Activated T-cell treated with anti-CD3 and anti-CD28 coated beads, Interleukin-2, amount 50 U/mL, for 48 hours (primary cell): Measurements from ENCODE around the gene RNF41.
A peak's percentile ranks its signal among the peaks of the same experiment; 100 is the strongest.

Source experiments
- DNase-seq, 2 experiments: peaks; one replicate each; pipeline ENCODE4 v3.0.0-alpha.2; 2020

Gene RNF41

DNA sequence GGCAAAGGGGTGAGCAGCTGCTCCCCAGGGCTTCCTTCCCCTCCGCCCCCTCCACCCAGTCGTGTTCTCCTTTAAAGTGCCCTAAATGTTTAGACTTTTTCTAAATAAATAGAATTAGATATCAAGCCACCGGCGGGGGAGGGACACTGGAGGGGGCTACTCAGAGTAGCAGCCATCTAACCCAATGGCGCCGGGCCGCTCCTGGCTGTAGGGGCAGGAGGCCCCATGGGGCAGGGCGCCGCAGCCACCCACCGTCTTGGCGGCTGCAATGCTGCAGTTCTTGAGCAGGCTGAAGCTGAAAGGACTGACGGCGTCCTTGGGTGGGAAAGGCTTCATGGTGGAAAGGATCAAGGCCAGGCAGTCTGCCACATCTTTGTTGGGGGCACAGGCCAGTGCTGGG, 21.3 kb upstream of the RNF41 start:
- no peak for DNase-seq

- DNase-seq: no peak
Measured at GRCh38 chr12:56241424-56242303, 19.9 kb upstream of the RNF41 start.

GRCh38 chr12:56237552-56237951, 15.8 kb upstream of the RNF41 start:
- no peak for DNase-seq

- no peak for DNase-seq
Measured at GRCh38 chr12:56236985-56237384, 15.3 kb upstream of the RNF41 start.

DNA sequence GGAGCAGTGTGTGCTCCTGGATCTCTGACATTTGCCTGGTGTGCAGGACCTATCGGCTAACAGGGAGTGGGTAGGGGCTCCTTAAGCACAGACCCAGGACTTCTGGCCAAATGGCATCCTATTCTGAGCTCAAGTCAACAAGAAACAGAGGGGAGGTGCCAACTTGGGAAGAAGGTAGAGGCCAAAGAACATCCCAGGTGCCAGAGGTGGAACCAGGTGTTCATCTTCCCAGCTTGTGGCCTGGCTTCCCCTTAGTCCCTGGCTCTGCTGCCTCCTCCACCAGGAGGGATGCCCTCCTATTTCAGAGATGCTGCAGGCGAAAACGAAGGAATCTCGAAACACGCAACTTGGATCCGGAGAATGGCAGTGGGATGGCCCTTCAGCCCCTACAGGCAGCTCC, 14.4 kb upstream of the RNF41 start:
- no peak for DNase-seq

DNA sequence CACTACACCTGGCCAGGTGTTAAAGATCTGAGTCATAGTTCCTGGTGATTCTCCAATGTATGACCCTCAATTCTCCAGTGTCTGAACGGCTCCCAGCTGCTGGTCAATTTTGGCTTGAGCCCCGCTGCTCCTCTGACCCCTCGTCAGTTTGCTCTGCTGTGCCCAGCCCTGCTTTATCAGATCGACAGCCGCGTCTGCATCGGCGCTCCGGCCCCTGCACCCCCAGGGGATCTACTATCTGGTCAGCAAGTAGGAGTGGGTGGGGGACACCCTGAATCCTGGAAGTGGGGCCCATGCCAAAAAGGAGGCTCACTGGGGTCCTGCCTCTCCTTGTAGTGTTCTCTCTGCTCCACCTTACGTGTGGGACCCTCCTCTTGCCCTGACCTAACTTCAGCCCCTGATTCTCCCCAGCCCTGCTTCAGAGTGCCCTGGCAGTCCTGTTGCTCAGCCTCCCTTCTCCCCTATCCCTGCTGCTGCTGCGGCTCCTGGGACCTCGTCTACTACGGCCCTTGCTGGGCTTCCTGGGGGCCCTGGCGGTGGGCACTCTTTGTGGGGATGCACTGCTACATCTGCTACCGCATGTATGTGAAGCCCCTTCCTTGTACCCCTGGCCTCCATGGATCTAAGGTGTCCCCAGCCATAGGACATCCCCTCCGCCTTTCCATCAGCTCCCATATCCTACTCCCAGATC, 13.2 kb upstream of the RNF41 start:
- no peak for DNase-seq

DNA sequence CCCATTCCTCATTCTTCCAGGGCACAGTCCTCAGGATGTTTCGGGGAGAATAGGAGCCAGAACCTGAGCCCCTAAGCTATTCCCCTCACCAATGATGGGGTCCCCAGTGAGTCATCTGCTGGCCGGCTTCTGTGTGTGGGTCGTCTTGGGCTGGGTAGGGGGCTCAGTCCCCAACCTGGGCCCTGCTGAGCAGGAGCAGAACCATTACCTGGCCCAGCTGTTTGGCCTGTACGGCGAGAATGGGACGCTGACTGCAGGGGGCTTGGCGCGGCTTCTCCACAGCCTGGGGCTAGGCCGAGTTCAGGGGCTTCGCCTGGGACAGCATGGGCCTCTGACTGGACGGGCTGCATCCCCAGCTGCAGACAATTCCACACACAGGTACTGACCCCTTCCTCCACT, 9.5 kb upstream of the RNF41 start:
- DNase-seq: no peak

DNA sequence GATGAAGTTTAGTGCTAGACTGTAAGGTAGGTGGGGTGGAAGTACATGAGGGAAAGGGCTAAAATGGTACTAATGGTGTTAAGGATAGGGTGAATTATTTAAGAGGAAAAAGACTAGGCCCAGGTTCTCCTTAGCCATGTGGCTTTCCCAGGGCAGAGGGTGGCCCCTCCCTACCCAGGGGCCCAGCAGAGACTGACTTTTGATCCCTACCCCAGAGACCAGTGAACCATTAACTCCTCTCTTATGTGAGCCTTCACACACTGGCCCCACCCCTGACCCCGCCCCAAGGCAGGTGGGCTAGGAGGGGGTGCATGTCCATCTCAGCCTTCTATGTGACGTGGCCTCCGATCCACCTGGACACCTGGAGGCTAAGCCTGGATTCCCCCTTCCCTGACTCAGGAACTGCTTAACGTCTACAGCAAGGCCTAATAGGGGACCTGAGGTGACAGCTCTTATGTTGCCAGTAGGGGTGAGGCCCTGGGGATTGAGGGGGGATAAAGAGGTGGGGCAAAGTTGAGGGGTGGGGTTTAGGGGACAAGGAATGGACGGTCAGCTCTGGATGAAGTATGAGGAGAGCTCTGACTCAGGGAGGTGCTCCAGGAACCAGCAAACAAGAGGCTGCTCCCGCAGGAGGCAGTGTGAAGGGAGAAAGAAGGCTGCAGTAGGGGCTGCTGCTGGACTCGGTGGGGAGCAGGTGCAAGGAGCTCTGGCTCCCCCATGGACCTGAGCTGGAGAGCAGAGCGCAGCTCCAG, 8.9 kb upstream of the RNF41 start:
- no peak for DNase-seq

DNA sequence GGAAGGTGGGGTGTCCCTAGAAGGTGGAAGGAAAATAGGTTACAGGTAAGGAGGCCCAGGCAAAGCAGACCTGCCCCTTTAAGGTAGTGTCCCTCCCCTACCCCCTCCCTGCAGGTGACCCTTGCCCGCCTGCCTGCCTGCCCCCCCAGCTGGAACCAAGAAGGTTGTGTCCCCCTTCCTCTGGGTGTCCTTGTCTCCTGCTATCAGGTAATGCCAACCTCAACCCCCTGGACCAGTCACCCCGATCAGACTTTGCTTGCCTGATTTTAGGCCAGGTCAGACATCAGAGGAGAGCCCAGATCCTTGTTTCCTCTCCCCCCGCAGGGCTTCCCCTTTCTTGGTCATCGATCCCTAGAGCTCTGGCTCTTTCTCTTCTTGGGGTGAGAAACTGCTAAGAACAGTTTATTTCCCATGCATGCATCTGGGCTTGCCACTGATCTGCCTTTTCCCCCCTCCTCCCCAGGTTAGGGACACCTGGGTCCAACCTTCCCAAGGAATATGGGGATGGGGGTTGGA, 8.3 kb upstream of the RNF41 start, which contains the start of gene SLC39A5:
Gene SLC39A5 (plus strand): TSS at position 136 of the 516 bp plus-strand sequence. CDS start 1,224 bp downstream, outside the sequence.
- no peak for DNase-seq

DNA sequence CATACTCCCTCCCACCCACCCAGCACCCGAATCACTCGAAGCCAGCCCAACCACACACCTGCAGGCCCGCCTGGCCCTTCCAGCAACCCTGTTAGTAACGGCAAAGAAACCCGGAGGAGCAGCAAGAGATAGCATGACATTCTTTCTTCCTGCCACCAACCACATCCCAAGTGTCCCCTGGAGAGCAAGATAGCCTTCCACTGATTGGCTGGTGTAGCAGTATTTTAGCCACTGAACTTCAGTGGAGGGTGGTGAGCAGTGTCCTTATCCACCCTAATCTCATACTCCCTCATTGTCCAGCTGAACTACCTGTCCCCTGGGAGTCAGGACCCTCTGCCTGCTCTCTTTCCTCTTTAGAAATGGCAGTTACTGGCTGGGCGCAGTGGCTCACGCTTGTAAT, 7.4 kb upstream of the RNF41 start:
- no peak for DNase-seq

- no peak for DNase-seq
Measured at GRCh38 chr12:56224954-56225353, 3.2 kb upstream of the RNF41 start.

DNA sequence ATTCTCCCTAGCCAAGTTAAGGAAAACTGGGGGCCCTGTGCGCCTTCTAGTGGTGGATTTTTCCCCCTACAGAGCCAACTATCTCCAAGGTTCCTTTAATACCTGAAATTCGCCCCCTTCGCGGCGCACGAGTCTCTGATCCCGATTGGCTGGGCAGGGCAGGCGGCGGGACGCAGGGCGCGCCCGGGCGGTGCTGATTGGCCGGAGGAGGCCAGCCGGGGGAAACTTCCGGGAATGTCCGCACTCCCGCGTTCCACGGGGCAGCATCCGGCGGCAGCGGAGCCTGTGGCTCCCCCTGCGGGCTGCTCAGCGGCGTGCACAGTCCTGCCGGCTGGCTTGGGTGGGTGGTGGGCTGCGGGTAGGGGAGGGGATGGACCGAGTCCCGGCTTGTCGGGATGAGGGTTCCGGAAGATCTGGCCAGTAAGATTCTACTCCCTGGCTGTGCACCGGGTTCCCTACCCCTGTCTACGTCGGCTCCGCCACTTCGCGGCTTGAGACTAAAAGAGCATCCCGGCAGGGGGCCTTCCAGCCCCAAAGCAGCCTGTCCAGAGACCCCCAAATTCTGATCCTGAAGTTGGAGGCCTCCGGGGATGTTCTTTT, 2.5 kb upstream of the RNF41 start, which contains the start of gene NABP2:
Gene NABP2 (plus strand): TSS at position 241 of the 600 bp plus-strand sequence. CDS start 515 bp downstream, outside the sequence.
- peak; percentile 96 to 98 for DNase-seq

GRCh38 chr12:56223571-56224101, 1.9 kb upstream of the RNF41 start:
- no peak for DNase-seq

- DNase-seq: no peak
Measured at GRCh38 chr12:56222531-56222895, 791 bp upstream of the RNF41 start.

DNA sequence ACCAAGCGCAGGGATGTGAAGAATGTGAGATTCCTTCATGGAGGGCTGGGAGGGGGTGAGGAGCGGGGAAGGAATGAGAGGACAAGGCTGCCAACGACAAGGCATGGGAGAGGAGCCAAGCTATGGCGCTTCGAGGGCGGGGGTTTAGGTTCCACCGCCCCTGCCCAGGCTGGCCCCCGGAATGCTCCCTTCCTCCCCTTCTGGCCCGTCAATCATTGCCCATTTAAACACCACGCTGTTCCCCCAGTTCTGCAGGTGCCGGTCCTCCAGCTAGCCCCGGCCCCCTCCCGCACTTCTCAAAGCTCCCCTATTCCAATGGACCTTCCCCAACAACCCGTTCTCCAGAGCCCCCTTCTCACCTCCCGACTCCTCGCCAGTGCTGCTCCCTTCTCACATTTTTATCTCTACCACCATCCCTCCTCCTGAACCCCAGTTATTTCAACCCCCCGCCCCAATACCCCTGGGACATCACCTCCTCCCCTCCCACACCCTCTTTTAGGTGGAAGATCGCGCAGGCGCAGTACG, 428 bp downstream of the RNF41 start:
- DNase-seq: no peak

DNA sequence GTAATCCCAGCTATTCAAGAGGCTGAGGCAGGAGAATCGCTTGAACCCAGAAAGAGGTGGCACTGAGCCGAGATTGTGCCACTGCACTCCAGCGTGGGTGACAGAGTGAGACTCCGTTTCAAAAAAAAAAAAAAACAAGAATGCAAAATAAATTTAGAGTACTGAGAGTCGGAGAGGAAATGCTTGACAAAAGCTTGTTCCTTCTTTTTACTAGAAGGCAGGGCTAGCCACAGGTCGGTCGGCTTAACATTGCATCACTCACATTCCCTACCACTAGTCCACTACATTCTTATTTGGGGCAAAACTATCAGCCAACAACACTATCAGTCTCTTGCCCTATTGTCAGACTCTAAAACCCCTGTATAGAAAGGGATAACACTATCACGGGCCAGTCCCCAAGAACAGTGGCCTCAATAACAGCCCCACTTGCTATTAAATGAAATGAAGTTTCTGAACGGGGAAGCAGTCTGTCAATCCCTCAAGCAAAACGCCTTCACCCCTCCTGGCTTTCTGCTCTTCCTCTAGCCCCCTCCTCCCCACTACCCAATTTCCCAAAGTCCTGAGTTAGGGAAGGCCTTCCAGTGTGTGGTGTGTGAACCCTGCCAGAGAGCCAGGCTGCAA, 1.0 kb downstream of the RNF41 start:
- DNase-seq: no peak

GRCh38 chr12:56219840-56220239, 1.9 kb downstream of the RNF41 start:
- DNase-seq: no peak

DNA sequence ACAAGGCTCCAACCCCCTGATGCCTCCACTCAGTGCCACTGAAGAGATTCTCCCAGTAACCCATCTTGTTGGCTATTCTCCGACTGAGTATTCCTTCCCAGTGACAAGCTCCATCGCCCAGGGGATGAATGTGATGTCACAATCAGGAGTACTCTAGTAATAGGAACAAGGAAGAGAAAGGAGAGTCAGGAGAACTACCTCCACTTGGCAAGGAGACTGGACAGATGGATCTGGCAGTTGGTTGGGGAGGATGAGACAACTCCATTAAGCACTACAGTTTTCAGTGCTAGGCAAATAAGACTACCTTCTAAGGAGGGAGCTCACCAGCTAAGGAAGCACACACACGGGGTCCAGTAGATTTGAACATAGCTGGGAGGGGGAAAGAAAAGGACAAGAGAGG, 5.3 kb downstream of the RNF41 start:
- DNase-seq: no peak

- no peak for DNase-seq
Measured at GRCh38 chr12:56213878-56214277, 7.8 kb downstream of the RNF41 start.

DNA sequence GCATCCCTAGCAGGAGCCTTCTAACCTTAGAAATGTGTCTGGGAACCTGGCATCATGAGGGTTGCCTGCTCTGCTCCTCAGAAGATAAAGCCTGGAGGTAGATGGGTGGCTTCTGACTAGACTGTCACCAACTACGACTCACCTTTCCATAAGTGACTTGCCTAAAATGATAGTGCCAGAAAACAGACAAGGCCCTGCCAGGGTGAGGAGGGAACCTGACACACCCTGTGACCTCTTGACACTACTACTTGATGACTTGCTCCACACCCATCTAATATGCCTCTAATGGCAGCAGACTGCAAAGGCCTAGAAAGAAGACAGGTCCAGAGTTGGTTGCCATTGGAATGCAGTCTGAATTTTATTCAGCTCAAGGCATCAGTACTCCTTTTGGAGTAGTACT, 9.4 kb downstream of the RNF41 start:
- DNase-seq: peak in 1 of 2 experiments; percentile 32

- no peak for DNase-seq
Measured at GRCh38 chr12:56208006-56208405, 13.7 kb downstream of the RNF41 start.
